ENCODE data around the gene ZNF43.

GRCh38 chr19:21841081-21841480 lies 5.1 kb upstream of the ZNF43 start:
- no peak for TF ChIP-seq CTCF (conservative IDR thresholded peaks at IDR 0.05; ENCODE audit: low read depth in 2 of 2)
- TF ChIP-seq EZH2phosphoT487 (IDR thresholded peaks at IDR 0.05; ENCODE audit: unreplicated experiment): no peak
- no peak for TF ChIP-seq POLR2AphosphoS5 (IDR thresholded peaks at IDR 0.05; ENCODE audit: low read depth)
- no peak for TF ChIP-seq EZH2 (IDR thresholded peaks at IDR 0.05; ENCODE audit: low read depth, unreplicated experiment)
- TF ChIP-seq JUNB (IDR thresholded peaks at IDR 0.05; ENCODE audit: unreplicated experiment): no peak
- no peak for TF ChIP-seq REST (IDR thresholded peaks at IDR 0.05; ENCODE audit: unreplicated experiment)
- no peak for TF ChIP-seq ZNF114 (CRISPR knock-in tag; IDR thresholded peaks at IDR 0.05)
- TF ChIP-seq ETS1 (IDR thresholded peaks at IDR 0.05): no peak
- no peak for TF ChIP-seq CREB1 (CRISPR knock-in tag; IDR thresholded peaks at IDR 0.05; ENCODE audit: low read depth)
- TF ChIP-seq ZNF331 (CRISPR knock-in tag; IDR thresholded peaks at IDR 0.05; ENCODE audit: low read depth): no peak
